PFSK-1 (cell line): Measurements from ENCODE around the gene GTPBP6.

Source experiments
- POLR2AphosphoS5 ChIP-seq: IDR thresholded peaks from 2 replicates; pipeline ENCODE4 v1.6.1; 2012; ENCODE audit warnings: low read depth, mild to moderate bottlenecking, control low read depth, low read length, moderate library complexity
- SIN3A ChIP-seq: IDR thresholded peaks from 2 replicates; pipeline ENCODE4 v1.6.1; 2012; ENCODE audit warnings: mild to moderate bottlenecking, low read length, moderate library complexity, borderline replicate concordance; ENCODE audit not compliant: insufficient read depth
- TAF1 ChIP-seq: IDR thresholded peaks from 2 replicates; pipeline ENCODE4 v1.6.1; 2012; ENCODE audit warnings: low read length, control low read depth, borderline replicate concordance; ENCODE audit not compliant: insufficient read depth
- TF ChIP-seq, protein P1 (sequence below), 2 experiments: IDR thresholded peaks; 2 replicates each; pipeline versions ENCODE4 v1.6.1 to v1.8.0; 2011 to 2012; ENCODE audit warnings: low read depth in 2 of 2, low read length in 2 of 2, control low read depth in 1 of 2, inconsistent platforms in 1 of 2, mild to moderate bottlenecking in 1 of 2, moderate library complexity in 1 of 2; ENCODE audit not compliant: insufficient read depth in 1 of 2

DNA sequence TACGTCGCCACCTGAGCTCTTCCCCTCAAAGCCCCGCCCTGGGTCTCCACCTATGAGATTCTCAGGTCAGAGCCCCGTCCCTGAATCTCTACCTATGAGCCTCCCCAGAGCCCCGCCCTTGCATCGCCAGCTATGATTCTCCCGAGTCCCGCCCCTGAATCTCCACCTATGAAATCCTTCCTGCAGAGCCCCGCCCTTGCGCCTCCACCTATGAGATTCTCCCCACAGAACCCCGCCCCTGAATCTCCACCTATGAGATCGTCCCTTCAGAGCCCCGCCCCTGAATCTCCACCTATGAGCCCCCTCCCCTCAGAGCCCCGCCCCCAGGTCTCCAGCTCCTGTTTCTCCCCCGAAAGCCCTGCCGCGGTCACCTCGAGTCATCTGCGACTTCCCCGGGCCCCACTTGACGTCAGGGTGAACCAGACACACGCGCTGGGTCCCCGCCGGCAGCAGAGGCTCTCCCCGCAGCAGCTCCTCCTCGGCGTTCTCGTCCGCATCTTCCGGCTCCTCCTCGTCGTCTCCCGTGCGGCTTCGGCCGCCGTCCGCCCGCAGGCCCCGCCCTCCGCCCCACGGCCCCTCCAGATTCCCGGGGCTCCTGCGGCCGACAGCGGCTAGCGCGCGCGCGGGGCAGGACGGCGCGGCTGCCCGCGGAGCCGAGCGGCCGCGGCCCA, 393 bp downstream of the GTPBP6 start:
- TF ChIP-seq, protein P1, sequence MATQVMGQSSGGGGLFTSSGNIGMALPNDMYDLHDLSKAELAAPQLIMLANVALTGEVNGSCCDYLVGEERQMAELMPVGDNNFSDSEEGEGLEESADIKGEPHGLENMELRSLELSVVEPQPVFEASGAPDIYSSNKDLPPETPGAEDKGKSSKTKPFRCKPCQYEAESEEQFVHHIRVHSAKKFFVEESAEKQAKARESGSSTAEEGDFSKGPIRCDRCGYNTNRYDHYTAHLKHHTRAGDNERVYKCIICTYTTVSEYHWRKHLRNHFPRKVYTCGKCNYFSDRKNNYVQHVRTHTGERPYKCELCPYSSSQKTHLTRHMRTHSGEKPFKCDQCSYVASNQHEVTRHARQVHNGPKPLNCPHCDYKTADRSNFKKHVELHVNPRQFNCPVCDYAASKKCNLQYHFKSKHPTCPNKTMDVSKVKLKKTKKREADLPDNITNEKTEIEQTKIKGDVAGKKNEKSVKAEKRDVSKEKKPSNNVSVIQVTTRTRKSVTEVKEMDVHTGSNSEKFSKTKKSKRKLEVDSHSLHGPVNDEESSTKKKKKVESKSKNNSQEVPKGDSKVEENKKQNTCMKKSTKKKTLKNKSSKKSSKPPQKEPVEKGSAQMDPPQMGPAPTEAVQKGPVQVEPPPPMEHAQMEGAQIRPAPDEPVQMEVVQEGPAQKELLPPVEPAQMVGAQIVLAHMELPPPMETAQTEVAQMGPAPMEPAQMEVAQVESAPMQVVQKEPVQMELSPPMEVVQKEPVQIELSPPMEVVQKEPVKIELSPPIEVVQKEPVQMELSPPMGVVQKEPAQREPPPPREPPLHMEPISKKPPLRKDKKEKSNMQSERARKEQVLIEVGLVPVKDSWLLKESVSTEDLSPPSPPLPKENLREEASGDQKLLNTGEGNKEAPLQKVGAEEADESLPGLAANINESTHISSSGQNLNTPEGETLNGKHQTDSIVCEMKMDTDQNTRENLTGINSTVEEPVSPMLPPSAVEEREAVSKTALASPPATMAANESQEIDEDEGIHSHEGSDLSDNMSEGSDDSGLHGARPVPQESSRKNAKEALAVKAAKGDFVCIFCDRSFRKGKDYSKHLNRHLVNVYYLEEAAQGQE (IDR thresholded peaks at IDR 0.05; ENCODE audit: insufficient read depth in 1 of 2, low read depth in 2 of 2, low read length in 2 of 2) = 0 out of 4 replicates have a peak, but pooled peaks of 1 of the 2 experiments have one; percentile 43
- TF ChIP-seq POLR2AphosphoS5 (peak; percentile 72; the same call in 1 of the 2 replicates), SIN3A (peak; percentile 74; the same call in 1 of the 2 replicates), TAF1 (peak; percentile 77; the same call in 1 of the 2 replicates)
